HFFc6 (cell line): ENCODE measurements around the gene BATF3. TPM values are rescaled to one million over a fixed set of nuclear protein-coding genes. Genes with fewer than 3 reads are reported as not detected.

Experiments used
- DNase-seq: peaks from one replicate; pipeline ENCODE4 v3.0.0-alpha.2; 2018
- H3K27ac Mint-ChIP-seq: 2 replicates; pipeline ENCODE4 v1.8.0; 2020; ENCODE audit warnings: mild to moderate bottlenecking, mixed read lengths
- H3K27me3 Mint-ChIP-seq: 2 replicates; pipeline ENCODE4 v1.8.0; 2021; ENCODE audit warnings: mild to moderate bottlenecking, moderate library complexity, mixed read lengths; ENCODE audit not compliant: insufficient read depth
- H3K36me3 Mint-ChIP-seq: 2 replicates; pipeline ENCODE4 v1.8.0; 2021; ENCODE audit warnings: low read depth, mixed read lengths
- H3K4me1 Mint-ChIP-seq: 2 replicates; pipeline ENCODE4 v1.8.0; 2020; ENCODE audit warnings: low read depth, mixed read lengths
- H3K4me3 Mint-ChIP-seq: 2 replicates; pipeline ENCODE4 v1.8.0; 2020; ENCODE audit warnings: mild to moderate bottlenecking, moderate library complexity, mixed read lengths
- H3K9me3 Mint-ChIP-seq: 2 replicates; pipeline ENCODE4 v1.8.0; 2020; ENCODE audit warnings: mild to moderate bottlenecking, mixed read lengths
- total RNA-seq, 6 experiments: library from RNA; stranded (reverse); fragmentation: NEBNext Ultra II Directional; extraction: Animal tissue kit (Norgen Biotek cat#: 25700); gene quantifications; 2 replicates in 1 of 6; 3 replicates in 5 of 6; pipeline ENCODE4 v1.2.3, GENCODE V29; 2021
- TF ChIP-seq, protein P1 (sequence below): fragments of 200-600 bp; sonication (generic); IDR thresholded peaks from 2 replicates; pipeline ENCODE4 v1.5.0; 2021; ENCODE audit warnings: antibody characterized with exemption, mild to moderate bottlenecking

BATF3 gene
- total RNA-seq, 6 experiments from 2014 or later: 0.89 to 1.7 (median 1.4) TPM

- DNase-seq: no peak
- Mint-ChIP-seq H3K9me3 (no peaks in the 10 kb centered on the region), H3K4me1 (peaks cover 18% of the 10 kb centered on the region), H3K27ac (no peak overlapping the region), H3K4me3 (no peak overlapping the region), H3K27me3 (no peaks in the 10 kb centered on the region; the same call in 1 of the 2 replicates), H3K36me3 (peaks cover 7% of the 10 kb centered on the region)
- TF ChIP-seq, protein P1, sequence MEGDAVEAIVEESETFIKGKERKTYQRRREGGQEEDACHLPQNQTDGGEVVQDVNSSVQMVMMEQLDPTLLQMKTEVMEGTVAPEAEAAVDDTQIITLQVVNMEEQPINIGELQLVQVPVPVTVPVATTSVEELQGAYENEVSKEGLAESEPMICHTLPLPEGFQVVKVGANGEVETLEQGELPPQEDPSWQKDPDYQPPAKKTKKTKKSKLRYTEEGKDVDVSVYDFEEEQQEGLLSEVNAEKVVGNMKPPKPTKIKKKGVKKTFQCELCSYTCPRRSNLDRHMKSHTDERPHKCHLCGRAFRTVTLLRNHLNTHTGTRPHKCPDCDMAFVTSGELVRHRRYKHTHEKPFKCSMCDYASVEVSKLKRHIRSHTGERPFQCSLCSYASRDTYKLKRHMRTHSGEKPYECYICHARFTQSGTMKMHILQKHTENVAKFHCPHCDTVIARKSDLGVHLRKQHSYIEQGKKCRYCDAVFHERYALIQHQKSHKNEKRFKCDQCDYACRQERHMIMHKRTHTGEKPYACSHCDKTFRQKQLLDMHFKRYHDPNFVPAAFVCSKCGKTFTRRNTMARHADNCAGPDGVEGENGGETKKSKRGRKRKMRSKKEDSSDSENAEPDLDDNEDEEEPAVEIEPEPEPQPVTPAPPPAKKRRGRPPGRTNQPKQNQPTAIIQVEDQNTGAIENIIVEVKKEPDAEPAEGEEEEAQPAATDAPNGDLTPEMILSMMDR: no peak
Measured at GRCh38 chr1:212722270-212722957, 22.8 kb upstream of the BATF3 start.

DNA sequence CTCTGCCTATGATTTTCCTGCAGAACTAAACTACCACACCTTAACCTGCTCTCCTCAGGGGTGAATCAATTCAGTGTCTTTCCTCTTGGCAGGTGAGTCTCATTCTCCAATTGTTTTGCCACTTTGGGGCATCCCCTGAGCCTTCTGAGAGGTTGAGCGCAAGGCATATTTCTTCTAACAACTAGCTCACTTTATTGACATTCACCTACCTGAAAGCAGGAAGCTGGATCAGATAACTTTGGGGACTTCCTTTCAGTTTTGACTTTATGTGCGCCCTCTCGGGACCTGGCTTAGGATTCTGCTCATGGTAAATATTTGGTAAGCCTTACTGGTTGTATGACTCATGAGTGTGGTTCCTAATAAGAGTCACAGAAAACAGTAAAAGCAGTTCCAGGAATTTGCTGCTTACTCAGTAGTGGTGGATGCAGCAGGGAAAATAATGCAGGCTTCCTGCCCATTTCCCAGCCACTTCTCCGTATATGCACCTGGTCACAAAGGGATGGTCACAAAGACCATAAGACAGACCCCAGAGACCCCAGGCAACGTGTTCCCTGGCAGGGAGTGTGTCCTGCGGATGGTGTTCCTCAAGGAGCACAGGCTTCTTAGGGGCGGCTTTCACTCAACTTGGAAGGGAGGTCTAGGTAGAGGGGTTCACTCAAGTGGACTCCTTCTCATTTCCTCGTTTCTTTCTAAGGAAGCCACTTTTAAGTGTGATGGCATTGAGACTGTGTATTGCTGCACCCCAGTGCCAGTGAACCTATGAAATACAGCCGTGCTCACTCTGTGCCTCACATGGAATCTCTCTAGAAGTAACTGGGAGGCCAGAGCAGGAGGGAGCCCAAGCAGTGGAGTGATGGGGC, 22.0 kb upstream of the BATF3 start:
- H3K27me3 Mint-ChIP-seq: no peaks in the 10 kb centered on the region; the same call in 1 of the 2 replicates
- no peaks in the 10 kb centered on the region for H3K9me3 Mint-ChIP-seq
- H3K4me1 Mint-ChIP-seq: peaks cover 18% of the 10 kb centered on the region
- TF ChIP-seq, protein P1: no peak
- H3K4me3 Mint-ChIP-seq: peak overlapping the region; percentile 53
- H3K36me3 Mint-ChIP-seq: peaks cover 7% of the 10 kb centered on the region
- peak; percentile 82 for DNase-seq
- no peak overlapping the region for H3K27ac Mint-ChIP-seq

DNA sequence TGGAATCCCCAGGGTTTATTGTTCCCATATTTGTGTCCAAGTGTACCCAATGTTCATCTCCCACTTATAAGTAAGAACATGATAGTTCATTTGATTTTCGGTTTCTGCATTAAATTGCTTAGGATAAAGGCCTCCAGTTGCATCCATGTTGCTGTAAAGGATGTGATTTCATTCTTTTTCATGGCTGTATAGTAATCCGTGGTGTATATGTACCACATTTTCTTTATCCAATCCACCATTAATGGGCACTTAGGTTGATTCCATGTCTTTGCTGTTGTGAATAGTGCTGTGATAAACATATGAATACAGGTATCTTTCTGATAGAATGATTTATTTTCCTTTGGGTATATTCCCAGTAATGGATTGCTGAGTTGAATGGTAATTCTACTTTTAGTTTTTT, 20.0 kb upstream of the BATF3 start:
- Mint-ChIP-seq H3K4me3 (no peak overlapping the region), H3K36me3 (peaks cover 7% of the 10 kb centered on the region), H3K27ac (no peak overlapping the region), H3K4me1 (peaks cover 18% of the 10 kb centered on the region), H3K27me3 (peaks cover under 1% of the 10 kb centered on the region), H3K9me3 (no peaks in the 10 kb centered on the region)
- no peak for DNase-seq
- TF ChIP-seq, protein P1: no peak

- Mint-ChIP-seq H3K36me3 (peaks cover 2% of the 10 kb centered on the region; the same call in 1 of the 2 replicates), H3K9me3 (no peaks in the 10 kb centered on the region), H3K4me3 (no peak overlapping the region), H3K27ac (no peak overlapping the region), H3K27me3 (peaks cover 4% of the 10 kb centered on the region), H3K4me1 (peaks cover 22% of the 10 kb centered on the region)
- TF ChIP-seq, protein P1: 0 out of 2 replicates have a peak, but pooled peaks have one; percentile 28
- no peak for DNase-seq
Measured at GRCh38 chr1:212718499-212718898, 18.9 kb upstream of the BATF3 start.

- no peaks in the 10 kb centered on the region for H3K9me3 Mint-ChIP-seq
- TF ChIP-seq, protein P1: no peak
Measured at GRCh38 chr1:212716161-212716560, 16.5 kb upstream of the BATF3 start.

More at GRCh38 chr1:212716161-212716560, 16.5 kb upstream of the BATF3 start:
- DNase-seq: no peak
- Mint-ChIP-seq H3K27me3 (peaks cover 4% of the 10 kb centered on the region), H3K4me1 (peaks cover 26% of the 10 kb centered on the region), H3K4me3 (no peak overlapping the region), H3K27ac (no peak overlapping the region), H3K36me3 (no peaks in the 10 kb centered on the region)
